Lower leg skin (tissue), 3 donors: Measurements from ENCODE around the gene DALRD3.

Experiments used
- POLR2A ChIP-seq, 2 donors: fragments of 450-650 bp; IDR thresholded peaks; one replicate each; pipeline ENCODE4 v1.6.1; 2016 to 2017; ENCODE audit warnings: antibody characterized with exemption in 2 of 2, mild to moderate bottlenecking in 1 of 2, moderate library complexity in 1 of 2
- TF ChIP-seq, protein P1 (sequence below), 3 donors: fragments of 450-650 bp; IDR thresholded peaks; one replicate each; pipeline ENCODE4 v1.5.1; 2016; ENCODE audit warnings: antibody characterized with exemption in 3 of 3, mild to moderate bottlenecking in 3 of 3, moderate library complexity in 2 of 3

DNA sequence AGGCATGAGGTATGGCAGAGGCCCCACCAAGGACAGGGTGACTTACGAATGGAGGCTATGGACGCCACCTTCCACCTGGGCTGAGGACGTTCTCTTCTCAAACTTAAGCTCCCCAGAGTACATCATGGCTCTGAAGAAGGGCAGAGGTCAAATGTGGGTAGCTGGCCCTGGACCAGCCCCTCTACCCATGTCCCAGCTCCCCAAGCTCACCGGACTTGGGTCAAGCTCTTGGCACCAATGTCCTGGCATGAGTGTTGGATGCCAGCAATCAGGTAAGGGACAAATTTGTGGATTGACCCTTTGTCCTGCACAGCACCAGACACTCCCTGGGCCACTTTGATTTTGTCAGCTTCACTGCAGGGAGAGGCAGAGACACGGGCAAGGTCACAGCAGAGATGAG is 6.1 kb upstream of the DALRD3 start:
- TF ChIP-seq, protein P1, sequence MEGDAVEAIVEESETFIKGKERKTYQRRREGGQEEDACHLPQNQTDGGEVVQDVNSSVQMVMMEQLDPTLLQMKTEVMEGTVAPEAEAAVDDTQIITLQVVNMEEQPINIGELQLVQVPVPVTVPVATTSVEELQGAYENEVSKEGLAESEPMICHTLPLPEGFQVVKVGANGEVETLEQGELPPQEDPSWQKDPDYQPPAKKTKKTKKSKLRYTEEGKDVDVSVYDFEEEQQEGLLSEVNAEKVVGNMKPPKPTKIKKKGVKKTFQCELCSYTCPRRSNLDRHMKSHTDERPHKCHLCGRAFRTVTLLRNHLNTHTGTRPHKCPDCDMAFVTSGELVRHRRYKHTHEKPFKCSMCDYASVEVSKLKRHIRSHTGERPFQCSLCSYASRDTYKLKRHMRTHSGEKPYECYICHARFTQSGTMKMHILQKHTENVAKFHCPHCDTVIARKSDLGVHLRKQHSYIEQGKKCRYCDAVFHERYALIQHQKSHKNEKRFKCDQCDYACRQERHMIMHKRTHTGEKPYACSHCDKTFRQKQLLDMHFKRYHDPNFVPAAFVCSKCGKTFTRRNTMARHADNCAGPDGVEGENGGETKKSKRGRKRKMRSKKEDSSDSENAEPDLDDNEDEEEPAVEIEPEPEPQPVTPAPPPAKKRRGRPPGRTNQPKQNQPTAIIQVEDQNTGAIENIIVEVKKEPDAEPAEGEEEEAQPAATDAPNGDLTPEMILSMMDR (IDR thresholded peaks at IDR 0.05) = no peak
- no peak for TF ChIP-seq POLR2A (IDR thresholded peaks at IDR 0.05)
